GM18511 (cell line): ENCODE measurements around the gene KAT2A.
"Not testable (repeated sequence)": the region's sequence is repeated elsewhere in the genome, so short reads cannot be mapped to it uniquely, and the experiment has no call there.

ENCODE experiments used
- ATAC-seq: cut with Tn5 transposase; IDR thresholded peaks from one replicate; pipeline ENCODE4 v1.9.1; 2021; ENCODE audit warnings: mild to moderate bottlenecking, moderate library complexity; ENCODE audit not compliant: unreplicated experiment

Gene KAT2A

DNA sequence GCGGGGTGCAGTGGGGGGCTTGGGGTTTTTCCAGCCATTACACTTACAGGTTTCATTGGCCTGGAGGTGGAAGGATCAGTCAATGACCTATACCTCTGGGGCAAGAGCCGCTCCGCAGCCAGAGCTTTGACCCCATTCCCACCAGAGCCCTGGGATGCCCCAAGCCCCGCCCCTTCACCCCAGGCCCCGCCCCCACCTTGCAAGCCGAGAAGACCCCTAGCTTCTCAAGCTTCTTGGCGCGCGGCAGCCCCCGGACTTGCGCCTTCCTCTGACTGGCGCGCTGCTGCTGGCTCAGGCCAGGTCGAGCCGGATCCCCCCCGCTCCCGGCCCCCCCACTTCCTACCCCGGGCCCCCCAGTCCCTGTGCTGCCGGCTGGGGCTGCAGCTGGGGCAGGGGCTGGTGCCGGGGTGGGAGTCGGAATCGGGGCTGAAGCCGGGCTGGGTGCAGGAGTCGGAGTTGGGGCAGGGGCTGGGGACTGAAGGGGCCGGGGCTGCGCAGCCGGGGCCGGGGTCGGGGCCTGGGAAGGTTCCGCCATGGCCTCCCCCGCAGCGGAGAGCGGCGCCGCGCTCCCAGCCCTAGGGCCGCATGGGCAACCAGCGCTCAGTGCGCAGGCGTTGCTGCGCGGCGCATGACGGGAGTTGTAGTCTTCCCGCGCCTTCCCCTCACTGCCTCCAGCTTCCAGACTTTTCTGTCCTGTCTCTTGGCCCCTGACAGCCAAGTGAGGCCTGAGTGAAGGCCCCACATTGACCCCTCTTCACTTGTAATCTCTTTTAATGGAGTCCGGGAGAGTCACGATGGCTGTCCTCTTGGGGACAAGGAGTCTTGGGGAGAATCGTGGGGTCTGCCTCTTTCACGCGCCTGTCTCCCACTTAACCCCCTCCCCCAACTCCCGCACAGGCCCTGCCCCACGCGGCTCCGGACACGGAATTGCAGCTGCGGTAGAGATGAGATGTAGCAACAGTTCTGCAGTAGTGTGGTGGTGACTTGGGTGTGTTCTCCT is at the start of gene KAT2A:
Gene KAT2A (minus strand): TSS at position 598 of the 1,000 bp plus-strand sequence. CDS start 63 bp downstream, at position 535.
- ATAC-seq, result no peak

DNA sequence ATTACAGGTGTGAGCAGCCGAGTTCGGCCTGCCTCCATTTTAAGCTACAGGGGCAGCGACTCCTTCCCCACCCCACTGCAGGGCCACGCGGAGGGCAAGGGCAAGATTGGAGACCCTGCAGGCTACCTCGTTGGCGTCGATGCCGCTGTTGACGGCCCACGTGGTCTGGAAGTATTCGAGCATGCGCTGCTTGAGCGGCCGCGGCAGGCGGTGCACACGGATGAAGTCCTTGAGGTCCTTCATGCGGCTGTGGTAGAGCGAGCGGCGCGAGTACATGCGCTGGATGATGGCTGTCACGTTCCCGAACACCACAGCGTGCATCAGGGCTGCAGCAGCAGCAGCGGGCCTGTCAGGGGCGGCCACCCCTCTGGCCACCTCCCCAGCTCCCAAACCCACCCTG is 48.2 kb upstream of the KAT2A start:
- ATAC-seq, result no peak

DNA sequence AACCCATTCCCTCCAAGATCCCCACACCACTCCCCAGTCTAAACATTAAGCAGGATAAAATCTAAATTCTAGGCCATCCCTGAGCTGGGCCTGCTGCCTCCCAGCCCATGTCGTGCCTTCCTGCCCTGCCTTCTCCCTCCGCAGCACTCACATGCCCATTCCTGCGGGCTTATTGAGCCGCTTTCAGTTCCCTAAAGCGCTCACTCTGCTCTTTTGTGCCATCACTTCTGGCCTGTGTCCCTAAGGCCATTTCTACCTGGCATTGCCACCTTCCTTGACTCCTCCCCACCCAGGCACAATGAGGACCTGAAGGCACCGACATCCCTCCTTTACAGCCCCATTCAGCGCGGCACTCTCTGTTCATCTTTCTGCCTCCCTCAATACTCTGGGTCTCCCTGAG is 46.6 kb upstream of the KAT2A start:
- no peak for ATAC-seq

DNA sequence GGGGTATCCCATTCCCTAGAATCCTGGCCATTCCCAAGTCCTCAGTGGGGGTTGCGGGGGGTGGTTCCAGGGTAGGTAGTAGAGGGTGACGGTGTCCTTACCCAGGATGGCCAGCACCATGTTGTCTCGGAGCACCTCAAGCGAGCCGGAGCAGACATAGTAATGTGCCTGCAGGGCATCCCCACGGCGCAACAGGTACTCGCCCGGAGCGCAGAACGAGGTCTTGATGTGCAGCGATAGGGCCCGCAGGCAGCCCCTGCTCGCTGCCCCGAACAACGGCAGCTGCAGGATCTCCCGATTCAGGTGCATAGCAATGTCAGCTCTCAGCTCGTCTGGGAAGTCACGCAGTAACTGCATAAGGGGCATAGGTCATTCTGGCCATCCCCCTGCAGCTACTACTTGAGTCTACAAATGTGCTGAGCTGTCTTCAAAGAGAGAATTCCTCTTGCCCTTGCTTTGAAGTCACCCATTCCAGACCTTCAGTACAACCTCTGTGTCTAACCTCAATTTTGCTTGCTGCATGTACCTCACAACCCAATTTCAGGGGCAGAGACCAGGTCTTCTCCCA is 45.1 kb upstream of the KAT2A start:
- ATAC-seq, result no peak

DNA sequence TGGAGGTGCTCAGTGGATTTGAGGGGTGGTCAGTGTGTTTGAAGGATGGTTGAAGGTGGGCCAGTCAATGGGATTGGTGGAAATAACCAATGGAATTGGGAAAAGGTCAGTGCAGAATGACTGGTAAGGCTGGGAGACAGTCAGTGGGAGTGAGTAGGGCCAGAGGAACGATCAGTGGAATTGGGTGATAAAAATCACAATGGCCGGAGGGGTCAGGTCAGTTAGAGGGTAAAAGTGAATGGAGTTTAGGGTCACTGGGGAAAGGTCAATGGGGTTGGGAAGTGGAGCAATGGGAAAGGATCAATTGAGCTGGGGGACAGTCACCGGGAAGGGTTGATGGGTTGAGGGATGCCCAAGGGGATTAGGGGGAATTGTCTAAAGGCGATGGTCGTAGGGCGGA is 44.6 kb upstream of the KAT2A start:
- ATAC-seq, result no peak

DNA sequence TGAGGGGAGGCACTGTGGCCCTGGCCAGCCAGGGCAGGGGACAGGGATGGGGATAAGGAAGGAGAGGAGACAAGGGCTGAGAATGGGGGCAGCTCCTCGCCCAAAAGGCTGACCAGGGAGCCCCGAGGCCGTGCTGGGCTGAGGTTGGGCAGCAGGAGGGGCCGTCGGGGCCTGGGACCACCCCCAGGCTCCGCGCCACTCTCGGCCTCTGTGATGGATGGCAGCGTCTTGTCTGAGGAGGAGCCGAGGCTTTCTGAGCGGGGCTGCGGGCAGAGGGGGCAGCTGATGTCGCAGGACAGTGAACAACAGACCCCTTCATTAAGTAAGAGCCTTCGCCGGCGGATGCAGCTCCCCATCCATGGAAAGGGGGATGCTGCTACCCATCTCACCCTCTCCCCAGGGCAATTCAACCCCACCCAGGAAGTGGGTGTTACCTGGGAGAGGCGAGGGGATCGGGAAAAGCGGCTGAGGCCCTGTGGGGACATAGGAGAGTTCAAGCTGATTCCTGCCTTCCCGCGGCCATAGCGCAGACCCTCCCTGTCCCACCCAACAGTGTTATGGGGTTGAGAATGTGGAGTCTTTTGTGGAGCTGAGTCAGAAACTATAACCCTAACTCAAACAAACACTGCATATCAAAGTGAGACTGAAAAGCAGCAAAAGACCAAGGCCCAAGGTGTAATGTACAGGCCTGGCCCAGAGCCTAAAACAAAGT is 42.7 kb upstream of the KAT2A start:
- no peak for ATAC-seq

DNA sequence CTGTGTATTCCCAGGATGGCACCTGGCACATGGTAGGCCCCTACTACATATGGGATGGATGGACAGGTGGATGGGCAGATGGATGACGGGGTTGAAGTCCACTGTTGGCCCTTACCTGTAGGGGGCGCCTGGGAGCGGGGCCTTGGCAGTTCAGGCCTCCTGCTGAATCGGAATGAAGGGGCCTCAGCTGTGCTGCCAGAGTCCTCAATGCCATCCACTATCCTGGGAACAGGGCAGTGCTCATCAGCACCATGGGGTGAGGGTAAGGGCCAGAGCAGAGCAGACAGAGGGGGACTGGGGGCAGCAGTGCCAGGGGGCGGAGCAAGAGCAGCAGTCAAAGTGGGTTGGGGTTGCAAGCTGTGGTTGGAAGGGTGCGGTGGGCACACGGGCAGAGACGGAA is 41.9 kb upstream of the KAT2A start:
- no peak for ATAC-seq

DNA sequence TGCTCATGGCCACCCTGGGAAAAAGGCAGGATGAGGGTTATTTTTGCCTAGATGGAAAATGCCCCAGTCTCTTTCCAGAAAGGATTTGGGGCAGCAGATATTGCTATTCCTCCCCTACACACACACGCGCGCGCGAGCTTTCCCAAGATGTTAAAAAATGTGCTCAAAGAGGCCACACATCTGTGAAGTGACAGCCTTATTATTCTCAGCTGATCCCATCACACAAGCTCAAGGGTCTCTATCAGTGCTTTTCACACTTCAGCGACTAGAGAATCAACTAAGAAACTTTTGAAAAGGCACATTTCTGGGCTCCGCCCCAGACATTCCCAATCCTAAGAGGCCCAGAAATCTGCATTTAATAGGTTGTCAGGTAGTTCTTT is 39.4 kb upstream of the KAT2A start:
- no peak for ATAC-seq

DNA sequence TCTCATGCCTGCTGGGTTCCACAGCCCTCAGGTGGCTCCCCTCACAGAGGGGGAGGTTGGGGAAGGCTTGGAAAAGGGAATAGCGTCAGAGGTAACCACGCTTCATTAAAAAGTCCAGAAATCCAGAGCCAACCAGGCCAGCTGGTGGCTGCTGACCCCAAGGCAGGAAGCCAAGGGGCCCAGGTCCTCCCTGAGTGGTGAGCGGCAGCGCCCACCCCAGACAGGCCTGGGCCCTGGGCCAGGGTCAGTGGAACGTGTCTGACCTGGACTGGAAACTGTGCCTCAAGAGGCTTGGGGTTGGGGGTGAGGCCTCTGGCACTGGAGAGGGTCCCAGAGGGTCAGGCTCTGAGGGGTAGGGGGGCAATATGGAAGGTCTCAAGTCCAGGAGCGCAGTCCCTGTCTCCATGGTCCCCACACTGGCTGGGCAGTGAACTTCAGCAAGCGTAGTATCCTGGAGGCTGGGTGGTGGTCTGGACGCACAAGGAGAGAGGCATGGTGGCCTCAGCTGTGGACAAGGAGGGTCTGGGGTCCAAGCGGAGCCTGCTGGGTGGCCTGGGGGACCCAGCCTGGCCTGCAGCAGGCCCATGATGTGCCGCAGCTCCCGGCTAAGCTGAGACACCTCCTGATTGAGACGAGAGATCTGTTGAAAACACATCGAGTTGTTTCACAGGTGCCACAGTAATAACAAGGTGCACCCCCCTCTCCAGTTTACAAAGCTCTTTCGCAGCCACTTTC is 38.8 kb upstream of the KAT2A start:
- ATAC-seq, result no peak

DNA sequence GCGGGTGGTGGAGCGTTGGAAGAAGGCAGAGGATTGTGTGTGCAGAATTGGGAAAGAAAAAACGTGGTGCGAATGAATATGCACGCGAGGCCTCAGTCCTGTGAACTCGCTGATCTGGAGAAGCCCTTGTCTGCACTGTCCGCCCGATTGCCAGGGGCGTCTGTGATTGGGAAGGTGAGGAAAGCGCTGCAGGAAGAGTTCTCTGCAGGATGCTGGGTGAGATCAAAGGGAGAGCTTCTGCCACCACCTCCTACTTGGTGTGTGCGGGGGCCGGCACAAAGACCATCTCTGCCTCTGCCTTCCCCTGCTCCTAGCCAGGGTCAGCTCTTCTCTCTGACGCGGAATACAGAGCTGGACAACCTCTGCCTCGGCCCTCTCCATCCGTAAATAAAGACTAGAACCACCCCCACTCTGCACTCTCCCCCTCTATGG is 34.5 kb upstream of the KAT2A start:
- ATAC-seq, result no peak

DNA sequence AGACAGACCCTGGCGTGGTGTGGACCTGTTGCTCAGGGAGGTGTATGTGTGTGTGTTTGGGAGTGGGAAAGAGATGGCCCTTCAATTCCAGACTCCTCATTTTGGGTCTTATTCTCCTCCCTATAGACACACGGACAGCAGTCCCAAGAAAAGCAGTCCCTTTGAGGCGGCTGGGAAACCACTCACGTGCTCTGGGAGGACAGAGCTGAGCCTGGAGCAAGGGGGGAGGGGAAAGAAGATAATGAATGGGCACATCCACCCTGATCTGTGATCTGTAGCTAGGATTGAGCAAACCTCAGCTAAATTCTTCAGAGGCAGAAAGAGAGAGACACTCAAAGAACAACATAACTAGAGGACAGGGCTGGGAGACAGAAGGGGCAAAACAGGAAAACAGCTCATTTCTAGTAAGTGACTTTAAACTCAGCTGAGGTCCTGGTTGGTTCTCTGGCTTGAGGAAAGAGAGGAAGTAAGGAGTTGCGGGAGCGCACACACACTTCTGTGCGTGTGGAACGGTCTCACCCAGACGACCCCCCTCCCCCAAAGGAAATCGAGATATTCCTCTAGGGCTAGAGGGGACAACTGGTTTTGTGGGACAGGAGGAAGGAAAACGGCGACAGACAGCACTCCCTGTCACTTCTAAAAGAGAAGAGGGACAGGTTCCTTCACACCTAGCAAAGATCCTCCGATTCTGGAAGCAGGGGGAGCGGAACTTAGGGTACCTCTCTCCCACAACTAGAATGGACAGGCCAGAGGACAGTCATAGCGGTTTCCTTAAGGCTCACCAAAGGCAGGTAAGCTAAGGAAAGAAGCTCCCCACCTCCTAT is 33.0 kb upstream of the KAT2A start:
- no peak for ATAC-seq

DNA sequence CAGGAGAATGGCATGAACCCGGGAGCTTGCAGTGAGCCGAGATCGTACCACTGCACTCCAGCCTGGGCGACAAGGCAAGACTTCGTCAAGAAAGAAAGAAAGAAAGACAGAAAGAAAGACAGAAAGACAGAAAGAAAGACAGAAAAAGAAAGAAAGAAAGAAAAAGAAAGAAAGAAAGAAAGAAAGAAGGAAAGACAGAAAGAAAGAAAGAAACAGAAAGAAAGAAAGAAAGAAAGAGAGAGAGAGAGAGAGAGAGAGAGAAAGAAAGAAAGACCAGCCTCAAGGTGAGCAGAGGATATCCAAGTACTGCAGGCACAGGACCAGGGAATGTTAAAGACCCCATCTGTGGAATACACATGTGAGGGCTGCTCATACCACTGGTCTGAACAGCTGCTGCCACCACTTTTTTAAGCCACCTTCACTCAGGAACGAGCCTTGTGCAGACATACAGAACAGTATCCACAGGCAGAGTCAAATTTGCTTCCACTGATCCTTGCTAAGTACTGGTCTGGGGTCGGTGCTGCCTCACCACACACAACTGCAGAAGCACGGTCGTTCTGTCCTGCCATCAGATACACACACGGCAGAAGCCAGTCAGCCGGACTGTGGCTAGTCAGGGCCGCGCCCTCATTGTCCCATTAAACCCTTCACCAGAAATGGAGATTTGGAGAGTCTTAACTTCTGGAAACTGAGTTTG is 25.9 kb upstream of the KAT2A start:
- ATAC-seq, result no peak

DNA sequence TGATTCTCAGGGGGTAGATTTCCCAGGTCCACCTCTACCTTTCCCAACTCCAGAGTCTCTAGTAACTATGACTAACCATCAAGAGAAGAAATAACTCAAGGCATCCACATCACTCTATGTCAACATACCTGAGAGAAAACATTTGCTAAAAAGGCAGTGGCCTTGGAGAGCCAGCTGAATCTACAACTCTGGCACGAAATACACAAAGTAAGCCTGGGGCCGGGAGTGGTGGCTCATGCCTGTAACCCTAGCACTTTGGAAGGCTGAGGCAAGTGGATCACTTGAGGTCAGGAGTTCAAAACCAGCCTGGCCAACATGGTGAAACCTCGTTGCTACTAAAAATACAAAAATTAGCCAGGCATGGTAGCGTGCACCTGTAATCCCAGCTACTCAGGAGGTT is 22.0 kb upstream of the KAT2A start:
- ATAC-seq, result not testable (repeated sequence)

DNA sequence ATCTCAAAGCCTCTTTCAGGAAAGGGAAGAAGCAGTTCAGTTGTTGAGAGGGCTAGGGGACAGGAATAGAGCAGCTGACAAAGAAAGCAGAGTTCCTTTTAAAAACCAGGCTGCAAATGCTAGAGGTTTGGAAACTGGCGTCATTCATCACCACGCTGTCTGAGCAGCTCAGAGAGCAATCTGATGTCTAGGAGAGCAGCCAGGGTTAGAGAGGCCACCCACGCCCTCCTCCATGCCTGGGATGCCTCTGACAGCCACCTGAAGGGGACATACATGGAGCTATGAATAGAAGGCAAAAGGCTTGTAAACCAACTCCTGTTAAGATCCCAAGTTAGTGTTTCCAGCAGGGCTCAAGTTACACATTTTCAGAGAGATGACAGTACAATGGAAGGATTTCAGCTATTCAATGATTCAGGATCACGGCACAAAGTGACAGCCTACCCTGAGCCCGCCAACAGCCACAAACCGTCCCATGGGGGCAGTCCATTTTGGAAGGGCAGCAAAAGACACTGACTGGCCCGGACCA is 21.3 kb upstream of the KAT2A start:
- ATAC-seq, result no peak

DNA sequence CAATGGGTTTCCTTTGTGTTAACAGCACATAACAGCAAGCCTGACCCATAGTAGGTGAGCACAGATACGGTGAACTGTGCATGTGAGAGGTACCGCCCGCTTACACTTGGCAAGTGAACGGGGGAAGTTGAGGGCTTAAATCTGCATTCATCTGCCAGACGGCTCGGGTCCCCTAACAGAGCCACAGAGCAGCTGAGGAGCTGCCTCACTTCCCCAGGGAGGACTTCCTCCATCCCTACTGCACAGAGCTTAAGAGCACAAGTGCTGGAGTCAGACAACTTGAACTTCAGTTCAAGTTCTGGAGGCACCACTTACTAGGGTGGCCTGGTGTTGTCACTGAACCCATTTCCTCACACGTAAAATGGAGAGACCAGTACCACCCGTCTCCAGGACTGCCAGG is 20.2 kb upstream of the KAT2A start:
- ATAC-seq, result no peak

DNA sequence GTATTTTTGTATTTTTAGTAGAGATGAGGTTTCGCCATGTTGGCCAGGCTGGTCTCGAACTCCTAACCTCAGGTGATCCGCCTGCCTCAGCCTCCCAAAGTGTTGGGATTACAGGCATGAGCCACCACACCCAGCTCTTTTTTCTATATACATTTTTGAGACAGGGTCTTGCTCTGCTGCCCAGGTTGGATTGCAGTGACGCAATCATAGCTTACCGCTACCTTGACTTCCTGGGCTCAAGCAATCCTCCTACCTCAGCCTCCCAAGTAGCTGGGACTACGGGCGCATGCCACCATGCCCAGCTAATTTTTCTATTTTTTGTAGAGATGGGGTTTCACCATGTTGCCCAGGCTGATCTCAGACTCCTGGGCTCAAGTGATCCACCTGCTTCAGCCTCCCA is 19.5 kb upstream of the KAT2A start:
- ATAC-seq, result not testable (repeated sequence)

DNA sequence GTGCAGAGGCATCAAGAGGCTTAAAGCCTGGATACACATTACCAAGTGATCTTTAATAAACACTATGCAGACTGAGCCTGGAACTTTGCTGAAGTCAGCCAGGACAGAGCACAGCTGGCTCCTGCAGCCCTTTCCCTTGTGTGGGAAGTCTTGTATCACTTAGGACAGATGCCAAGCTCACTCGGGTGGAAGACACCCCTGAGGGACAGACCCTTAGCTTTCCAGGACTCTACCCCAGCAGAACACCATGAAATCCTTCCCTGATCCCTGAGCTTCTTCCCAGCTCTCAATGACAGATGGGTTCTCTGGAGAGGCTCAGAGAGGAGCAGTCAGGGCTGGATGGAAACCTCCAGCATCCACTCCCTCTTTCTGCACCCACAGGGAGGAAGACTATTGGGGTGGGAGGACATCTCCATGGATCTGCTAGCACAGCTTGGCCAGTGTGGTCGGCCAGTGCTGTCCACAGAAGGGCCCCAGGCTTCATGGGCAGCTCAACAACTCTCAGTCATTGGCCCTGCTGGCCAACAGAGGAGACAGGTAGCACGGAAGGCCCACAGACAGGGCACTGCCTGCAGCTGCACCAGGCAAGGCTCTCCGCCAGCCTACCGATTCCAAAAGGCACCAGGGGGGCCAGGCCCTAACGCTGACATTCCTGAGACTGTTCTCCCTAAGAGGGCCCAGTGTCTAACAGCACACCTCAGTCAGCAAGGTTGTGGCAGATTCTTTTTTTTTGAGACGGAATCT is 17.8 kb upstream of the KAT2A start:
- no peak for ATAC-seq

DNA sequence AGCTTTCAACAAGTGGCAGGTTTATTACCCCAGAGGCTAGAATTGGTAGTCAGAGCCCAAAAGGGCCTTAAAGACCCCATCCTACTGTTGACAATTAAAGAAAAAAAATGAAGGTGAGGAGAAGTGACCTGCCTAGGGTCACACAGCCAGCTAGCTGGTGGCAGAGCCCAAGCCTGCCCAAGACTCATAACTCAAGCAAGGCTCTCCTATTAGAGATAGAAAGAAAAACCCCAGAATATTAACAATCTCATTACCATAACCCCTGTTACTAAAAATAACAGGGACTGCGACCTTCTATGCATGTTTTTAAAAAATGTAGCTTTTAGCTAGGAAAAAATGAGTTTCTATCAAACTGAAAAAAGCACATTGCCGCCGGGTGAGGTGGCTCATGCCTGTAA is 15.5 kb upstream of the KAT2A start:
- ATAC-seq, result no peak
